ENCODE results near the gene KRTAP5-11. TPM values are rescaled to one million over a fixed set of nuclear protein-coding genes. Genes with fewer than 3 reads are reported as not detected.

The KRTAP5-11 gene
- total and polyA plus RNA-seq, 2 of the 8 experiments (the other 6 are each of a cell fraction or from before 2014, with no cell fraction given), result not detected

- Histone ChIP-seq H3K79me2 (ENCODE audit: control insufficient read depth in 1 of 2, insufficient read depth in 2 of 2, low read length in 2 of 2) (no peaks in the 10 kb centered on the region), H2AFZ (ENCODE audit: low read length) (no peak overlapping the region), H3K23ac (ENCODE audit: insufficient read length) (no peak overlapping the region), H3K27ac (ENCODE audit: low read depth, low read length) (no peak overlapping the region), H4K8ac (ENCODE audit: extremely low read depth, insufficient read depth, low read length) (no peak overlapping the region), H3K4ac (replicated peaks; ENCODE audit: insufficient read length, low read depth, low read length) (no peak overlapping the region), H3K4me1 (replicated peaks in 1 of 4; ENCODE audit: control insufficient read depth in 3 of 4, insufficient read depth in 4 of 4, low read length in 3 of 4) (no peaks in the 10 kb centered on the region; a peak in 1 of 7 replicates), H3K4me2 (ENCODE audit: insufficient read depth in 1 of 2, low read depth in 2 of 2, low read length in 2 of 2) (no peak overlapping the region), H2AK5ac (ENCODE audit: low read depth, low read length) (no peak overlapping the region), H3K36me3 (ENCODE audit: control insufficient read depth in 2 of 4, insufficient read depth in 4 of 4, low read length in 3 of 4) (no peaks in the 10 kb centered on the region), H3K9ac (replicated peaks in 1 of 4; ENCODE audit: extremely low read depth in 1 of 4, low read depth in 3 of 4, low read length in 3 of 4) (no peak overlapping the region), H4K20me1 (replicated peaks in 1 of 2; ENCODE audit: control insufficient read depth in 1 of 2, insufficient read depth in 2 of 2, low read length in 2 of 2) (no peaks in the 10 kb centered on the region), H4K5ac (ENCODE audit: insufficient read length, low read depth, low read length) (no peak overlapping the region), H2BK15ac (ENCODE audit: low read length) (no peak overlapping the region), H3K4me3 (ENCODE audit: extremely low read depth in 1 of 4, insufficient read depth in 2 of 4, low read depth in 3 of 4, low read length in 4 of 4) (no peak overlapping the region), H3K9me3 (ENCODE audit: insufficient read depth in 2 of 2, low read depth in 1 of 2, low read length in 1 of 2) (no peaks in the 10 kb centered on the region; a peak in 1 of 4 replicates), H3K56ac (replicated peaks; ENCODE audit: insufficient read length, low read depth, low read length) (no peak overlapping the region), H2BK12ac (ENCODE audit: low read depth, low read length) (no peak overlapping the region), H2BK5ac (ENCODE audit: low read depth, low read length) (no peak overlapping the region), H4K91ac (replicated peaks; ENCODE audit: insufficient read length, low read length) (no peak overlapping the region), H3K18ac (ENCODE audit: extremely low read depth, low read length) (no peak overlapping the region), H2BK20ac (ENCODE audit: low read length) (no peak overlapping the region), H3K23me2 (ENCODE audit: low read depth, low read length) (no peaks in the 10 kb centered on the region), H3K14ac (ENCODE audit: insufficient read length) (no peak overlapping the region), H3K27me3 (replicated peaks in 1 of 4; ENCODE audit: control insufficient read depth in 3 of 4, extremely low read depth in 1 of 4, insufficient read depth in 3 of 4, low read length in 3 of 4) (no peaks in the 10 kb centered on the region), H3K79me1 (ENCODE audit: low read depth, low read length) (no peaks in the 10 kb centered on the region), H2BK120ac (replicated peaks; ENCODE audit: low read depth, low read length) (no peak overlapping the region)
- 93% methylated on average over 7 of the region's 7 CpGs; no CpG with 5 or more reads in 1 of the 2 experiments for WGBS, 2 experiments (ENCODE audit: extremely low coverage in 1 of 2, insufficient coverage in 1 of 2, insufficient read length in 1 of 2, insufficient replicate concordance in 2 of 2, low coverage in 1 of 2, low lambda C conversion rate in 2 of 2, missing lambda C conversion rate in 1 of 2)
- FAIRE-seq, result no peak
- POLR2A ChIA-PET (ENCODE audit: partially characterized antibody), result no interaction called here
- CTCF ChIA-PET (ENCODE audit: partially characterized antibody), result interaction anchor here (1.8 to 5.6 kb wide), 3 partner anchors 14 to 38 kb away, joined by 5 to 28 read pairs (median 11); no protein-coding TSS in a partner anchor
- DNase-seq (ENCODE audit: low read depth in 1 of 2, low spot score in 2 of 2), result no peak
- TF ChIP-seq MAX (IDR thresholded peaks at IDR 0.05) (no peak), JUND (IDR thresholded peaks at IDR 0.05; ENCODE audit: low read length) (no peak), TEAD4 (IDR thresholded peaks at IDR 0.05; ENCODE audit: low read depth, low read length) (no peak), NRF1 (IDR thresholded peaks at IDR 0.05; ENCODE audit: low read depth, low read length) (no peak), BRCA1 (IDR thresholded peaks at IDR 0.05; ENCODE audit: low read depth, low read length) (no peak), TBP (IDR thresholded peaks at IDR 0.05; ENCODE audit: low read depth, low read length) (no peak), SIRT6 (IDR thresholded peaks at IDR 0.05; ENCODE audit: low read length) (no peak)
Observed at GRCh38 chr11:71542382-71542781, 40.3 kb downstream of the KRTAP5-11 start.

Measured in H1 (cell line).